ENCODE measurements around the gene SORCS2.

DNA sequence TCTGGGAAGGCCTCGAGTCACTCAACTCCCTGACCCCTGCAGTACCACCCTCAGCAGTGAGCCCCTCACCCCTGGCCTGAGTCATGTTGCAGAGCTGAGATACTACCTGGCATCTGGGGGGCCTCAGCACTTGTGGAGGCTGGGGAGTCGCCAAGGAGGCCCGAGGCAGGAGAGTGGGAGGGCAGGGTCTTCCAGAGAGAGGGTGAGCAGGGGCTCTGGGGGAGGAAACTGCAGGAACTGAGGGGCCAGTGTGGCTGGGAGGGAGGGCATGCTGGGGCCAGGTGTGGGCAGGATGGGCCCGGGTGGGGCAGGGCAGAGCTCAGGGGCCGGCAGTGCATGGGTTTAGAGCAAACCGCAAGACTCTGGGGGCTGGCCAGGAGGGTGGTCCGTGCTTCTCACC is 59.7 kb downstream of the SORCS2 start:
- TF ChIP-seq, protein P1, sequence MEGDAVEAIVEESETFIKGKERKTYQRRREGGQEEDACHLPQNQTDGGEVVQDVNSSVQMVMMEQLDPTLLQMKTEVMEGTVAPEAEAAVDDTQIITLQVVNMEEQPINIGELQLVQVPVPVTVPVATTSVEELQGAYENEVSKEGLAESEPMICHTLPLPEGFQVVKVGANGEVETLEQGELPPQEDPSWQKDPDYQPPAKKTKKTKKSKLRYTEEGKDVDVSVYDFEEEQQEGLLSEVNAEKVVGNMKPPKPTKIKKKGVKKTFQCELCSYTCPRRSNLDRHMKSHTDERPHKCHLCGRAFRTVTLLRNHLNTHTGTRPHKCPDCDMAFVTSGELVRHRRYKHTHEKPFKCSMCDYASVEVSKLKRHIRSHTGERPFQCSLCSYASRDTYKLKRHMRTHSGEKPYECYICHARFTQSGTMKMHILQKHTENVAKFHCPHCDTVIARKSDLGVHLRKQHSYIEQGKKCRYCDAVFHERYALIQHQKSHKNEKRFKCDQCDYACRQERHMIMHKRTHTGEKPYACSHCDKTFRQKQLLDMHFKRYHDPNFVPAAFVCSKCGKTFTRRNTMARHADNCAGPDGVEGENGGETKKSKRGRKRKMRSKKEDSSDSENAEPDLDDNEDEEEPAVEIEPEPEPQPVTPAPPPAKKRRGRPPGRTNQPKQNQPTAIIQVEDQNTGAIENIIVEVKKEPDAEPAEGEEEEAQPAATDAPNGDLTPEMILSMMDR (IDR thresholded peaks at IDR 0.05; ENCODE audit: low read length) = no peak
- TF ChIP-seq EZH2 (IDR thresholded peaks at IDR 0.05; ENCODE audit: borderline replicate concordance, low read length) = no peak

Data from OCI-LY1 (cell line).